Endothelial cell of hepatic sinusoid (primary cell): ENCODE measurements around the gene RPTOR.

ENCODE experiments used
- in situ Hi-C: cut with HindIII; loops from 2 replicates; pipeline ENCODE4 v1.10.0; 2017; ENCODE audit warnings: low sequenced_read_pairs

RPTOR gene

DNA sequence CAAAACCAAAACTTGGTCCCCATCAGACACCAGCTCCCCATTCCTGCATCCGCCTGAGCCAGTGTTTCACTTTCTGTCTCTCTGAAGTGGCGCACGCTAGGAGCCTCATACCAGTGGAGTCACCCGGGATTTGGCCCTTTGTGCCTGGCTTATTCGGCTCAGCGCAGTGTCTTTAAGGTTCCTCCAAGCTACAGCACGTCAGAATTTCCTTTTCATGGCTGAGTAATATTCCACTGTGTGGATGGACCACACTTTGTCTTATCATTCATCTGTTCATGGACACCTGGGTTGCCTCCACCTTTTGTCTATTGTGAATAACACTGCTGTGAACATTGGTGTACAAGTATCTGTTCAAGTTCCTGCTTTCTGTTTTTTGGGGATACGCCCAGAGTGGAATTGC is 401.8 kb downstream of the RPTOR start:
- in situ Hi-C loops, result no loop called here

DNA sequence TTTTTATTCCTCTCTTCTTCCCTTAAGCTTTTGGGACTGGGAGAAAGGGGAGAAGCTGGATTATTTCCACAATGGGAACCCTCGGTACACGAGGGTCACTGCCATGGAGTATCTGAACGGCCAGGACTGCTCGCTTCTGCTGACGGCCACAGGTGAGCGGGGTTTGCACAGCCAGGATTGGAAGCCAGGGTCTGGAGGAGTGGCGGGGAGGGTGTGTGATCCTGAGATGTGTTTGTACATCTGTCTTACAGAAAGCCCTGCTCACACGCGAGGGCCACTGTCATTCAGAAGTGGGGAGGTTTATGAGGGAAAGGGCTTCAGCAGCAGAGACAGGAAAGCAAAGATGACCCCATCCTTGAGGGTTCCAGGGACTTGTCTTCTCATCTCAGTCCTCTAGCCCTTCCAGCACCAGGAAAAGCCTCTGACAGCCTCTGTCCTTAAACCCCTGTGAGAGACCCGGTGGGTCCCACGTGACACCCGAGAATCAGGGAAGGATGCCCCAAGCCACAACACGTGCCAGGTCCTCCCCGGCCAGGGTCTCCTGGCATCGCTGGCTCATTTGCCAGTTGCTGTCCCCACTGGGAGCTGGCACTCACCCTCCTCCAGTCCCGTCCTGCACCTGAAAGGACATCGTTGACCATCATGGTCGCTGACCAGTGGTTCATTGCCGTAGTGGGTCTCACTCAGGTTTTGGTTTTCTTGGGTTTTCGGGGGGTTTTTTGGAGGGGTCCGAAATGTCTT is 402.7 kb downstream of the RPTOR start:
- in situ Hi-C loops, result no loop called here

DNA sequence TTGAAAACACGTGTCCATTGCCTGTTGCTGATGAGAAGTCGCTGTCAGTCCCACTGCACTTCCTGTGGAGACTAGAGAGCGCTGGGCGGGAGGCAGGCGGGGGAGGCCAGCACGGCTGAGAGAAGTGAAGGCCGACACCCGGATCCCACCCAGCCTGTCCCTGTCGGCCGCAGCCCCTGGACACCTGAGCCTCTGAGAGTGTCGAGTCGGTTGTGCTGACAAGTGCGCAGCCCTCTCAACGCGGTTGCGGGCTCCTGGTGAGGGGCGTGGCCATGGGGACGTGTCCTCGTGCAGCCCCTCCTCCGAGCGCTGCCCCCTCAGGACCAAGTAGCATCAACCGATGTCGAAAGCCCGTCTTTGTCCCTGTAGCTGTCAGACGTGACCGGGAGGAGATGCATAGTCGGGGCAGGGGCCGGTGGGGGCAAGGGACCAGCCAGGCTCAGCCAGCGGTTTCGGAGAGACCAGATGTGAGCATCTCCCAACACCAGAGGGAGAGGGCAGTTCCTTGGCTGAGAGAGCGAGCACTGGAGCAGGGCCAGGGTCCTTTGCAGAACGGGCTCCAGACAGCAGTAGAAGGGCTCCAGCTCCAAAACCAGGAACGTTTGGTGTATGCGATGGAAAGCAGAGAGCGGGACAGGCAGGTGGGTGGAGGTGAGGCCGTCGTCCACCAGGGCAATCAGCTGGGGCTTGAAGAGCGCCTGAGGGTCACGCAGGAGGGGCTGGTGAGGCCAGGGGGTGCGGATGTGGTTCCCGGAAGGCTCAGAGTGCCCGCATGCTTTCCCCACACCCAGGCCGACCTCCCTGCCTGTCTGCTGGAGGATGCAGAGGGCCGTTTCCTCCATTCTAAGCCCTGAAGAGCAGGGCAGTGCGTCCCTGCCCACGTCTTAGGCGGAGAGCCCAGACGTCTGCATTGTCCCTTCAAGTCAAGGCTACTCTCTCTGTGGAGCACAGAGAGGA is 403.7 kb downstream of the RPTOR start:
- in situ Hi-C loops, result no loop called here

DNA sequence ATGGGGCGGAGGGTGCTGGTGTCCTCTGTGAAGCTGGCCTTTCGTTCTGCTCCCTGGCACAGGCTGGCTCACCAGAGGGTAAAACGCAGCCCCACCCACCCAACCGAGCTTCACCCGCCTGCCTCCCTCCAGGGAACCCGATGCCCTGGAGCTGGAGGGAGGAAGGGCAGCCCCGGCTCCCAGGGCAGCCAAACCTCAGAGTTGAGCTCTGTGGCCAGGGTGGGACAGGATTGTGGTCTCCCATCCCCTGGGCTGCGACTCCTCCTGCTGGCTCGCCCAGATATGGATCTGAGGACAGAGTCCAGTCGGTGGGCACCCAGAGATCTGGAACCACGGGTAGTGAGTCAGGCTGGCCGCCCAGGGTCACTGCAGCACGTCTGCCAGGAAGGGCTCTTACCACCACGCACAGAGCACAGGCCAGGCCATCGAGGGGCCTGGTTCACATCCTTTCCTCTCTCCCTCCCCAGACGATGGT is 404.4 kb downstream of the RPTOR start:
- in situ Hi-C loops, result no loop called here

DNA sequence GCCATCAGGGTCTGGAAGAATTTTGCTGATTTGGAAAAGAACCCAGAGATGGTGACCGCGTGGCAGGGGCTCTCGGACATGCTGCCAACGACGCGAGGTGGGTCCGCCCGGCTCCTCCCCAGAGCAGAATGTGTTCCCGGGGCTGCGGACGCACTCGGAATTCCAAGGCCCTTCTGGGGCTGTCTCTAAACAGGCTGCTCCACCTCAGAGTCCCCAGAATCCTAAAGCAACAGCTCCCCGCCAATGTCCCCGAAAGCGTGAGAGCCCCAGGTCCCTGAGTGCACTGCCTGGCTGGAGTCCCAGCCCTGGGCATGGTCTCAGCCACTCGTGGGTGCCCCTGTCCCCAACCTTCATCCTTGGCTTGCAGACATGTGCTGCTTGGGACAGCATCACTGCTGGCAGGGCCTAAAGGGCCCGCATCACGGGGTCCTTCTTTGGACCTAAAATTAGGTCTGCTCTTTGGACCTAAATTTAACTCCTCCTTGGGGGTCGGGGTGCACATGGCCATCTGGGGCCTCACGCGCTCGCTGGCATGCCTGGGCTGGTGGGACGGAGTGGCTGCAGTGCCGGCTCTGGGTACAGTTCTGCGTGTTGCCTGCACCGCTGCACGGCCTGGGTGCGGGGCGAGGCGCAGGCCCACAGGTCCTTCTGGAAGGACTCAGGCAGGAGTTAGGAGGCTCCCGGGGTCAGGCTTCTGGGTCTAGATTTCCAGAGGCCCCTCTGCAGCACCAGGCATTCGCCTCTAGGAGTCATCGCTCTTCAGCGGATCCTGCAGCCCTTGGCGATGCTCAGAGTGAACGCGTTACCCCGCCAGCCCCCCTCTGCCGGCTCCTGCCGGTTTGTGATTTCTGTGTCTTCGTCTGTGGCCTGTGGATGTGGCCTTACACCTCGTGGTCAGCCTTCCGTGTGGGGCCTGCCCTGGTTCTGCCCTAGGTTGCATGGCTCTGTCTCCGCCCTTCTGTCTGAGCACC is 405.1 kb downstream of the RPTOR start:
- in situ Hi-C loops, result no loop called here

DNA sequence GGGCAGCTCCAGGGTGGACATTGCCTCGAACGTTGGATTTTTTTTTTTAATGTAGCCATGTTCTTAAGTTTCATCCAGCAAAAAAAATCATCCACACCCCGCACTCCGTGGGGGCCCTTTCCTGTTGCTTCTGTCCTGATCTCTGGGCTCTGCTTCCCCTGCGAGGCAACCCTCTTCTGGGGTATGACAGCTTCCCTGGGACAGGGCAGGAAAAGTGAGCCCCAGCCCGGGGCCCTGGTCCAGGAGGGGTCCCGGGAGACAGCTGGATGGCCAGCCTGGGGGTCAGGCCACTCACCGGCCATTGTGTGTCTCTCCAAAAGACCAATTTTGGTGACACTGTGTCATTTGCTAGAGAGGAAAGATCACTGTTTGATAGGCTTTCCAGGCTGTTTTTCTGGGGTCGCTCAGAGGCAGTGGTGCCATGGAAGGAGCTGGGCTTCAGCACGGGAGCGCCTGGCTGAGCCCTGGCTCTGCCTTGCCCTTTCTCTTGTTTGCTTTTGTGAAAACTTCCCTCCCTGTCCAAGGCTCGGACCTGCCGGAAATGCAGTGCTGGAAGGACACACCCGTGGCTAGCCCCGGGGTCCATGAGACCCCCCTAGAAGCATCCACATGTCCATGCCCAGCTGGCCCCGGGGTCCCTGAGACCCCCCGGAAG is 406.0 kb downstream of the RPTOR start:
- in situ Hi-C loops, result no loop called here

DNA sequence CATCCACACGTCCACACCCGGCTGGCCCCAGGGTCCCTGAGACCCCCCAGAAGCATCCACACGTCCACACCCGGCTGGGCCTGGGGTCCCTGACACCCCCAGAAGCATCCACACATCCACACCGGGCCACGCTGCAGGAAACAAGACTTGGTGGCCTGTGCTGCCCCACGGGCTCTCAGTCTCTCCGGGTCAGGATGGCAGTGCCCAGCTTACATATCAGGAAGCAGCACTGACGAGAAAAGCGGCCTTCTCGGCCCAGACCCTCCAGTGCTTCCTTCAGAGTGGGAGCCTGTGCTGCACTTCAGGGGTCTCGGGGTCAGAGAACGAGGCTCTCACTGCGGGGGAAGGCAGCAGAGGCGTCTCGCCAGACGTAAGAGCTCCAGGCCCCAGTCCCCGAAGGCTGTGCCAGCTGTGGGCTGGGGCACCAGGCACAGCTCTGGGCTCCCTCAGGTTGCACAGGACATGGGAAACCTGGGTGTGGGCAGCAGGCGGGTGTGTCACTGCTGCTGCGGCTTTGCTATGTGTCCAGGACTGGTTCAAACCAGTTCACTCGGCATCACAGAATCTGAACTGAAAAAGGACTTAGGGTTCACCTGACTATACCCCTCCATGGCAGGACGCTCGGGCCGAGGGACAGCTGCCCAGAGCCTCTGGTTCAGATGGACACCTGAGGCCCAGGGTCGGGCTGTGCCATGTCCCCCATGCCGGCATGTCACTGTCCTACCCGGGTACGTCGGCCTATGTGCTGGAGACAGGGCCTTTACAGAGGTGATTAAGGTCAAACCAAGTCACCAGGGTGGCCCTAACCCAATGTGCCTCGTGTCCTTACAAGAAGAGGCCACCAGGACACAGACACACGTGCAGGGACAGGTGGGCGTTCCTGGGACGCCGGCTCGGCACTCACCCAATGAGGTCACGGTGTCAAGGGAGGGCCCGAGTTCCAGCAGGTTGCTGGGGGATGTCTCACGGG is 406.8 kb downstream of the RPTOR start:
- in situ Hi-C loops, result no loop called here

DNA sequence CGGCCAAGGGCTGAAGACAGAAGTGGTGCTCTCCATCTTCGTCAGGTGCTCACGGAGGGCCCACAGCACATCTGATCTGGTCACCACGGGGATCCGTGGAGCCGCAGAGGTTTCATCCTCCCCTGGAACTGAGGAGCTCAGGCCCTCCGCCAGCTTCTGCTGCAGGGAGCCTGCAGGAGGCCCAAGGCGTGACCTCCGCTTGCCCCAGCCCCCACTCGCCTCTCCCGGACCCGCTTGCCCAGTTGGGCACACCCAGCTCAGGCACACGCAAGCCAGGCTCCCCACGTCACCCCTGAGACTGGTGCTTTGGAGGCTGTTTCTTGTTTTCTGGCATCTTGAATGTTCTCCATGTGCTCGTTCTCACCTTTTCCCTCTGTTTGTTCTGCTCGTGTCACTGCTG is 407.7 kb downstream of the RPTOR start:
- in situ Hi-C loops, result no loop called here

DNA sequence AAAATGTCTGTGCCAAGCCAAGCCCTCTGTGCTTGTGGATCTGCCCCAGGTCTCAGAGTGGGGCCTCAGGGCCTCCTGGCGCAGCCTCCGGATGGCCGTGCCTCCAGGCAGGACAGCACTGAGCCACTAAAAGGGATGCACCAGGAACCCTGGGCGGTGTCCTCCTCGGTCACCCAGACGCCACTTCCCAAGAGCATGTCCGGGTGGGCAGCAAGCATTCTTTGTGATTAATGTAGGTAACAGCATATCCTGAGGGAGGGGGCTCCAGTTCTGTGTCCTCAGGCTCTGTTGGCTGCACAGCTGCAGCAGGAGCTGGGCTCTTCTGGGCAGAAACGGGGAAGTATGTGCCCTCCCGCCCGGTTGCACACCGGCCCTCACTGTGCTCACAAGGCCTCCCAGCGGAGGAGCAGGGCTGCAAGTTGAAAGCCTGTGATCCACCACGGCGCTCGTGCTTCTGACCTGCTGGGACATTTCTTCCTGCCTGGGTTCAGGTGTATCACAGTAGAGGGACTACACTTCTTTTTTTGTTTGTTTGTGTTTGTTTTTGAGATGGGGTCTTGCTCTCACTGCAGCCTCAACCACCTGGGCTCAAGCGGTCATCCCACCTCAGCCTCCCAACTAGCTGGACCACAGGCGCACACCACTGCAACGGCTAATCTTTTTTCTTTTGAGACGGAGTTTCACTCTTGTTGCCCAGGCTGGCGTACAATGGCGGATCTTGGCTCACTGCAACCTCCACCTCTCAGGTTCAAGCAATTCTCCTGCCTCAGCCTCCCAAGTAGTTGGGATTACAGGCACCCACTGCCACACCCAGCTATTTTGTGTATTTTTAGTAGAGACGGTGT is 409.1 kb downstream of the RPTOR start:
- in situ Hi-C loops, result no loop called here

DNA sequence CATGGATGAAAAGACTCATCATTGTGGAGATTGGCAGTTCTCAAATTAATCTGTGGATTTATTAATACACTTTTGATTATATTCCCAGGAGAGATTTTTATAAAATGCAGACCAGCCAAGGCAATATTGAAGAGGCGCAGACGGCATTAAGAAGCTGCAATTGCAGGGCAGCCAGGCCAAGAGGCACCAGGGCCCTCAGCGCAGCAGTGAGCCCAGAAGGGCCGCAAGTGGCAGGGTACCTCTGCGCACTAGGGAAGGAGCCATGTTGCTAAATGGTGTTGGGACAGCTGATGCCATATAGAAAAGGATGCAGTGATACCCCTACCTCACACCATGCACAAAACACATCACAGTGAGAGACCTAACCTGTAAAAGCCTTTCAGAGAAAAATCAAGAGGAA is 410.4 kb downstream of the RPTOR start:
- in situ Hi-C loops, result no loop called here

DNA sequence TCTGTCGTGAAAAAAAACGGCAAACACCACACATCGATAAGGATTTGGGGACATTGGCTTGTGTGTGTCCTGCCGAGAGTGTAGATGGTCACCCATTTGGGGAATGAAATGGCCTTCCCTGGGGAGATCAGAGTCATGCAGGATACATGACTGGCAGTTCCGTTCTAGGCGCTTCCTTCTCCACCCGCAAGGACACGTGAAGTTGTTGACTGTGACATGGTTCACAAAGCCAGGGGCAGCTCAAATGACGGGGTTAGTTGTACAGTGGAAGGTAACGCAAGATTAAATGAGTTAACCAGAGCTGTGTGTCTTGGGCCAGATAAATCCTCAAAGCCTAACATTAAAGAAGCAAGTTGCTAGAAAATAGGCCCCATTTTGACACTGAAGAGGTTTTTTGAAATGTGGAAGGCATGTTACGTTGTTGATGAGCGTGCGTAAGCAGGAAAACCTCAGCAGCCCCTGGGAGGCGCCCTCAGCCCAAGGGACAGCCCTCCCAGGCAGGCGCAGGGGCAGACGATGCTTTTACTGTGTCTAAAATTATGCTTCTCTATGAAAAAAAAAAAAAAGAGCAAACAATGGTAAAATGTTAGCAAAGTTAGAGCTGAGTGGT is 411.1 kb downstream of the RPTOR start:
- in situ Hi-C loops, result no loop called here

DNA sequence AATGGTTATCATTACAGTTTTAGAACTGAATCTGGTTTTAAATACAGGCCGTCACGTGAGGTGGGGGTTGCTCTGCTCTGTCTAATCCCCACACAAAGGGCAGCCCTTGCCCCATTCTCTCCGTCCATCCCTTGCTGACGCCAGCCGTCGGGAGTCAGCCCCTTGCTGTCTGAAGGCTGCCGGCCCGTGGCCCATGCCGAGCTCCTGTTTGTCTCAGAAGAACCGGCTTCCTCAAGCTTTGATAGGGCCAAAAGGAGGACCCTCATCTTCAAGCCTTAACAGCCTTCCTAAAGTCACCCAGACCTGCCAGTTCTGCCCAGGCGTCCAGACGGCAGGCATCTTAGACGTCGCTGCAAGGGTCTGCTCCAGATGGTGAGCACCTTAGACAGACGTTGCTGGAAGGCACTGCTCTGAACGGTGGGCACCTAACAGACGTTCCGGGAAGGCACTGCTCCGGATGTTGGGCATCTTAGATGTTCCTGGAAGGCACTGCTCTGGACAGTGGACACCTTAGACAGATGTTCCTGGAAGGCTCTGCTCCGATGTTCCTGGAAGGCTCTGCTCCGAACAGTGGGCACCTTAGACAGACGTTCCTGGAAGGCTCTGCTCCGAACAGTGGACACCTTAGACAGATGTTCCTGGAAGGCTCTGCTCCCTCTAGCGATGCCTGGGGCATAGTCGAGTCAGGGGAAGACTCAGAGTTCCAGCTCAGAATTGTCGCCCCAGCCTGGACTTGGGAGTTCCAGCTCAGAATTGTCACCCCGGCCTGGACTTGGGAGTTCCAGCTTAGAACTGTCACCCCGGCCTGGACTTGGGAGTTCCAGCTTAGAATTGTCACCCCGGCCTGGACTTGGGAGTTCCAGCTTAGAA is 411.9 kb downstream of the RPTOR start:
- in situ Hi-C loops, result no loop called here

DNA sequence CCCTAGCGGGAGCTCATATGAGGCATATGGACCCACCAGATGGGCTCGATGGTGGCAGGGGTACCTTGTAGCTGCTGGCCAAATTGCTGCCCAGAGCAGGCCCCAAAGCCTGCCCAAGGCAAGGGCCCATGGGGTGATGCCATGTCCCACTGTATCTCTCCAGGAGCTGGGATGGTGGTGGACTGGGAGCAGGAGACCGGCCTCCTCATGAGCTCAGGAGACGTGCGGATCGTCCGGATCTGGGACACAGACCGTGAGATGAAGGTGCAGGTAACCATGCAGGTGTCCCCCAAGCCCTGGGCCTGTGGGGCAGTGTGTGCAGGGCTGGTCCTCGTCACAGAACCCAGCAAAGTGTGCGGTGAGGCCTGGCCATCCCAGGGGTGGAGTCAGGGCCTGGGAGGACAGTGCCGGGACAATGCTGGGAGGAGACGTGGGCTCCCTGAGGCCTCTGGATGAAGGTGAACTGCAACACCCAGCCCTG is 412.9 kb downstream of the RPTOR start:
- in situ Hi-C loops, result no loop called here

DNA sequence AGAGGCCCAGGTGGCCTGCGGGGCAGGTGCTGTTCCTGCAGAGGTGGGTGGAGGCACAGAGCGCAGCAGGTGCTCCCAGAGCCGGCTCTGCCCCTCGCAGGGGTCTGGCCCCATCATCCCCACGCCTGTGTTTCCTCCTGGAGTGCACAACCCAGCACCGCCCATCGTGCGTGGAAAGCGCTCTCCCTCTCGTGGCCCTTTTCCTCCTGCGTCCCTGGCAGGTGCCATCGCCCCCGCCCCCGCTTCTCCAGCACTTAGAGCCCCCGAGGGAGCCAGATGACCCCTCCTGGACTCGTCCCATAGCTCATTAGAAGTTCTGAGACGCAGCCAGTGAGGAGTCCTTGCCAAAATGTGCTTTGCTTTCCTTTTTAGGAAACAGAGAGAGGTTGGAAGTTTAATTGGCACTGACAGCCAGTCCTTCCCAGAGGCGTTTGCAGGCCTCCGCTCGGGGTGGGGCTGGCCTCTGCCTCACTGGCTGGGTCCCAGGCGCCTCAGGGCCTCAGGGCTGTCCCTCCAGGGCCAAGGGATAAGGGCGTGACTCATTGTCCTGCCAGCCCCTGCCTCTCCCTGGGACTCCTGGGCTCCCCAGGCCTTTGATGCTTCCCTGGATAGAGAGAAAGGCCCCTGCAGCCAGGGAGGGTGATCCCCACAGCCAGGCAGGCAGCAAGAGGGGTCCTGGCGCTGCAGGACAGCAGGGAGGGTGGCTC is 414.8 kb downstream of the RPTOR start:
- in situ Hi-C loops, result no loop called here

DNA sequence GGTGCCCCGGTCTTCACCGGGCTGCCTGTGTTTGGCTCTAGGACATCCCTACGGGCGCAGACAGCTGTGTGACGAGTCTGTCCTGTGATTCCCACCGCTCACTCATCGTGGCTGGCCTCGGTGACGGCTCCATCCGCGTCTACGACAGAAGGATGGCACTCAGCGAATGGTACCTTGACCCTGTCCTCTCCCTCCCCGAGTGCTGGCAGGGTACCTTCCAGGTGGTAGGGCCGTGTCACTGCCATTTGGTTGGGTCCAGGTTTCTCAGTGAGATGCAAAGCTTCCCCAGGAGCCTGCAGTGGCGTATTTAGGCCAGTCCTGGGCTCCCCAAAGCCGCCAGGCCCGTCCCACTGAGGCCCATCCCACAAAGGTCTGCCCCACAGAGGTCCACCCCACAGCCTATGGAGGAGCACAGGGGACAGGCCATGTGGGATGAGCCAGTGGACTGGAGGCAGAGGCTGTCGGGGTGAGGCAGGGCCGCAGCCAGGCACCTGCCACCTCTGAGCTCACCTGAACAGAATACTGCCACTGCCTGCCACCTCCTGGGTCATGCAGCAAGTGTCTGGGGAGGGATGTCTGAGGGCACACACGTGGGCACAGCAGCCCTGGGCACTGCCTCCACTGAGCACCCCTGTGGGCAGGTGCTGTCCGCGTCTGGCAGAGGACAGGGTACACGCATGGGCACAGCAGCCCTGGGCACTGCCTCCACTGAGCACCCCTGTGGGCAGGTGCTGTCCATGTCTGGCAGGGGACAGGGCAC is 415.6 kb downstream of the RPTOR start:
- in situ Hi-C loops, result no loop called here
